ENCODE results near the gene MMP17.

The MMP17 gene

DNA sequence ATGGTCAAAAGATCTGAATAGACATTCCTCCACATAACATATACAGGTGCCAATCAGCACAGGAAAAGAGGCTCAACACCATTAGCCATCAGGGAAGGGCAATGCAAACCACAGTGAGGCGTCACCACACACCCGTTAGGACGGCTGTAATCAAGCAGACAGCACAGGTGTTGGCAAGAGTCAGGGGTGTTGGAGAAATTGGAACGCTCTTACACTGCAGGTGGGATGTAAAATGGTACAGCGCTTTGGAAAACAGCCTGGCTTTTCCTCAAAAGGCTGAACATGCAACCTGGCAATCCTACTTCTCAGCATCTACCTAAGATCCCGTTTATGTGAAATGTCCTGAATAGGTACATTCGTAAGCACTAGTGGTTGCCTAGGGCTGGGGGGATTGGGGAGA lies 21.5 kb upstream of the MMP17 start (continued):
- TF ChIP-seq, protein P1, sequence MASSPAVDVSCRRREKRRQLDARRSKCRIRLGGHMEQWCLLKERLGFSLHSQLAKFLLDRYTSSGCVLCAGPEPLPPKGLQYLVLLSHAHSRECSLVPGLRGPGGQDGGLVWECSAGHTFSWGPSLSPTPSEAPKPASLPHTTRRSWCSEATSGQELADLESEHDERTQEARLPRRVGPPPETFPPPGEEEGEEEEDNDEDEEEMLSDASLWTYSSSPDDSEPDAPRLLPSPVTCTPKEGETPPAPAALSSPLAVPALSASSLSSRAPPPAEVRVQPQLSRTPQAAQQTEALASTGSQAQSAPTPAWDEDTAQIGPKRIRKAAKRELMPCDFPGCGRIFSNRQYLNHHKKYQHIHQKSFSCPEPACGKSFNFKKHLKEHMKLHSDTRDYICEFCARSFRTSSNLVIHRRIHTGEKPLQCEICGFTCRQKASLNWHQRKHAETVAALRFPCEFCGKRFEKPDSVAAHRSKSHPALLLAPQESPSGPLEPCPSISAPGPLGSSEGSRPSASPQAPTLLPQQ (tag by site-specific recombination; IDR thresholded peaks at IDR 0.05), result no peak
- TF ChIP-seq PRDM6 (tag by site-specific recombination; IDR thresholded peaks at IDR 0.05), result no peak

DNA sequence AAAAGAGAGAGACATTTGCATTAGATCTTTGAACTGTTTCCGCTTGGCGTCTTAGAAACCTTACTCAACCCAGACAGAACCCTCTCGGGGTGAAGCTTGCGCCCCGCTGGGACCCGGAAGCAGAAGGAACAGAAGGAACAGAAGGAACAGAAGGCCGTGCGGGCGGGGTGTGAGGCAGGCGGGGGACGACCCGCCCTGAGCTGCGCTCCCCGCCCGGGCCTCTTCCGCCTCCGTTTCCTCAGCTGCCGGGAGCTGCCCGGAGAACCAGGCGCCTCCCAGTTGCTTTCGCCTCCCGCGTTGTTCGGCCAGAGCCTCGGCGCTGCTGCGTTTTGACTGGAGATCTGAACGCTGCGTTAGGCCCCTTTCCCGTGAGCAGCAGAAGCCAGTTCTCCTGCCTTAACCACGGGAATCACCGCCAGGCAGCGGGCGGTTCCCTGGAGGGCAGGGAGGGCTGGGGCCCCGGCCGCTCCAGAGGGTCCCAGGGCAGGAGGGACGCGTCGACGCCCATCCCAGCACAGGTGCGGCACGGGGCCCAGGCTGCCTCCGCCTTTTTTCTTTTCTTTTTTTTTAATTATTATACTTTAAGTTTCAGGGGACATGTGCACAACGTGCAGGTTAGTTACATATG lies 19.3 kb upstream of the MMP17 start:
- Histone ChIP-seq H3K4me1 (ENCODE audit: control insufficient read depth, insufficient read depth, low read length) (no peaks in the 10 kb centered on the region), H3K4me3 (ENCODE audit: low read depth, low read length) (no peak overlapping the region), H3K27ac (ENCODE audit: extremely low read depth, low read depth, low read length) (no peak overlapping the region), H3K36me3 (ENCODE audit: control insufficient read depth in 2 of 2, insufficient read depth in 1 of 2, low read length in 2 of 2) (no peaks in the 10 kb centered on the region; a peak in 1 of 3 replicates), H3K9me3 (ENCODE audit: control insufficient read depth, insufficient read depth, low read depth, low read length) (no peaks in the 10 kb centered on the region)
- TF ChIP-seq ZNF600 (tag by site-specific recombination; IDR thresholded peaks at IDR 0.05) (no peak), ZNF544 (tag by site-specific recombination; IDR thresholded peaks at IDR 0.05) (no peak), ZFP69B (tag by site-specific recombination; IDR thresholded peaks at IDR 0.05) (no peak), WT1 (tag by site-specific recombination; IDR thresholded peaks at IDR 0.05) (no peak), ZNF114 (tag by site-specific recombination; IDR thresholded peaks at IDR 0.05) (no peak), BCL11B (tag by site-specific recombination; IDR thresholded peaks at IDR 0.05; ENCODE audit: low read depth) (no peak), ZNF239 (tag by site-specific recombination; IDR thresholded peaks at IDR 0.05) (no peak), CTCF (tag by site-specific recombination; IDR thresholded peaks at IDR 0.05) (no peak), ZNF785 (tag by site-specific recombination; IDR thresholded peaks at IDR 0.05) (no peak), ZSCAN23 (tag by site-specific recombination; IDR thresholded peaks at IDR 0.05) (no peak), ZNF112 (tag by site-specific recombination; IDR thresholded peaks at IDR 0.05) (no peak), ZNF624 (tag by site-specific recombination; IDR thresholded peaks at IDR 0.05) (no peak), ZNF670 (tag by site-specific recombination; IDR thresholded peaks at IDR 0.05; ENCODE audit: low read depth) (no peak), ZNF791 (tag by site-specific recombination; IDR thresholded peaks at IDR 0.05) (no peak), ZNF184 (tag by site-specific recombination; IDR thresholded peaks at IDR 0.05) (no peak)
- TF ChIP-seq, protein P2, sequence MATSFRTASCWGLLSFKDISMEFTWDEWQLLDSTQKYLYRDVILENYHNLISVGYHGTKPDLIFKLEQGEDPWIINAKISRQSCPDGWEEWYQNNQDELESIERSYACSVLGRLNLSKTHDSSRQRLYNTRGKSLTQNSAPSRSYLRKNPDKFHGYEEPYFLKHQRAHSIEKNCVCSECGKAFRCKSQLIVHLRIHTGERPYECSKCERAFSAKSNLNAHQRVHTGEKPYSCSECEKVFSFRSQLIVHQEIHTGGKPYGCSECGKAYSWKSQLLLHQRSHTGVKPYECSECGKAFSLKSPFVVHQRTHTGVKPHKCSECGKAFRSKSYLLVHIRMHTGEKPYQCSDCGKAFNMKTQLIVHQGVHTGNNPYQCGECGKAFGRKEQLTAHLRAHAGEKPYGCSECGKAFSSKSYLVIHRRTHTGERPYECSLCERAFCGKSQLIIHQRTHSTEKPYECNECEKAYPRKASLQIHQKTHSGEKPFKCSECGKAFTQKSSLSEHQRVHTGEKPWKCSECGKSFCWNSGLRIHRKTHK (tag by site-specific recombination; IDR thresholded peaks at IDR 0.05), result no peak
- TF ChIP-seq, protein P3, sequence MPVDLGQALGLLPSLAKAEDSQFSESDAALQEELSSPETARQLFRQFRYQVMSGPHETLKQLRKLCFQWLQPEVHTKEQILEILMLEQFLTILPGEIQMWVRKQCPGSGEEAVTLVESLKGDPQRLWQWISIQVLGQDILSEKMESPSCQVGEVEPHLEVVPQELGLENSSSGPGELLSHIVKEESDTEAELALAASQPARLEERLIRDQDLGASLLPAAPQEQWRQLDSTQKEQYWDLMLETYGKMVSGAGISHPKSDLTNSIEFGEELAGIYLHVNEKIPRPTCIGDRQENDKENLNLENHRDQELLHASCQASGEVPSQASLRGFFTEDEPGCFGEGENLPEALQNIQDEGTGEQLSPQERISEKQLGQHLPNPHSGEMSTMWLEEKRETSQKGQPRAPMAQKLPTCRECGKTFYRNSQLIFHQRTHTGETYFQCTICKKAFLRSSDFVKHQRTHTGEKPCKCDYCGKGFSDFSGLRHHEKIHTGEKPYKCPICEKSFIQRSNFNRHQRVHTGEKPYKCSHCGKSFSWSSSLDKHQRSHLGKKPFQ (tag by site-specific recombination; IDR thresholded peaks at IDR 0.05), result no peak
- ChIA-PET CTCF (no interaction called here), POLR2A (no interaction called here)
